Measurements from ENCODE around the gene AK5. TPM values are rescaled to one million over a fixed set of nuclear protein-coding genes. Genes with fewer than 3 reads are reported as not detected.

The AK5 gene
- total and polyA plus RNA-seq, 2 donors, result 0.71 to 2.0 TPM

- Histone ChIP-seq H3K4me3 (ENCODE audit: low read length in 2 of 2) (no peak overlapping the region), H3K27me3 (ENCODE audit: control insufficient read depth in 2 of 2, insufficient read depth in 1 of 2, low read length in 1 of 2) (no peaks in the 10 kb centered on the region), H3K4me1 (ENCODE audit: control insufficient read depth in 2 of 2, insufficient read depth in 2 of 2, low read length in 2 of 2) (no peaks in the 10 kb centered on the region), H3K9me3 (ENCODE audit: control insufficient read depth in 2 of 2, insufficient read depth in 1 of 2, low read length in 1 of 2) (no peaks in the 10 kb centered on the region), H3K27ac (ENCODE audit: low read depth in 1 of 2, low read length in 1 of 2) (no peak overlapping the region), H3K36me3 (ENCODE audit: control insufficient read depth in 2 of 2, insufficient read depth in 2 of 2, low read length in 1 of 2) (no peaks in the 10 kb centered on the region)
- WGBS, result 89% methylated on average over 3 of the region's 3 CpGs
- DNase-seq (ENCODE audit: low read depth in 6 of 9, low spot score in 9 of 9), result no peak
These were observed 73.2 kb downstream of the AK5 start for GRCh38 chr1:77355010-77355409.

GRCh38 chr1:77356136-77356535, 74.3 kb downstream of the AK5 start:
- 95% methylated on average over 3 of the region's 3 CpGs for WGBS

GRCh38 chr1:77360256-77360655, 78.4 kb downstream of the AK5 start:
- no peaks in the 10 kb centered on the region for H3K4me1 ChIP-seq (ENCODE audit: control insufficient read depth in 2 of 2, insufficient read depth in 2 of 2, low read length in 2 of 2)
- H3K4me3 ChIP-seq (ENCODE audit: low read length in 2 of 2), result no peak overlapping the region
- no peaks in the 10 kb centered on the region for H3K36me3 ChIP-seq (ENCODE audit: control insufficient read depth in 2 of 2, insufficient read depth in 2 of 2, low read length in 1 of 2)
- no peaks in the 10 kb centered on the region for H3K9me3 ChIP-seq (ENCODE audit: control insufficient read depth in 2 of 2, insufficient read depth in 1 of 2, low read length in 1 of 2)
- no peak overlapping the region for H3K27ac ChIP-seq (ENCODE audit: low read depth in 1 of 2, low read length in 1 of 2)
- no peak for DNase-seq (ENCODE audit: low read depth in 6 of 9, low spot score in 9 of 9)
- no peaks in the 10 kb centered on the region for H3K27me3 ChIP-seq (ENCODE audit: control insufficient read depth in 2 of 2, insufficient read depth in 1 of 2, low read length in 1 of 2)

More at GRCh38 chr1:77356136-77356535, 74.3 kb downstream of the AK5 start:
- H3K36me3 ChIP-seq (ENCODE audit: control insufficient read depth in 2 of 2, insufficient read depth in 2 of 2, low read length in 1 of 2), result no peaks in the 10 kb centered on the region
- no peaks in the 10 kb centered on the region for H3K27me3 ChIP-seq (ENCODE audit: control insufficient read depth in 2 of 2, insufficient read depth in 1 of 2, low read length in 1 of 2)
- no peak for DNase-seq (ENCODE audit: low read depth in 6 of 9, low spot score in 9 of 9)
- H3K9me3 ChIP-seq (ENCODE audit: control insufficient read depth in 2 of 2, insufficient read depth in 1 of 2, low read length in 1 of 2), result no peaks in the 10 kb centered on the region
- no peak overlapping the region for H3K4me3 ChIP-seq (ENCODE audit: low read length in 2 of 2)
- H3K27ac ChIP-seq (ENCODE audit: low read depth in 1 of 2, low read length in 1 of 2), result no peak overlapping the region
- H3K4me1 ChIP-seq (ENCODE audit: control insufficient read depth in 2 of 2, insufficient read depth in 2 of 2, low read length in 2 of 2), result no peaks in the 10 kb centered on the region

GRCh38 chr1:77361621-77362020, 79.8 kb downstream of the AK5 start:
- no peak overlapping the region for H3K4me3 ChIP-seq (ENCODE audit: low read length in 2 of 2)
- no peaks in the 10 kb centered on the region for H3K36me3 ChIP-seq (ENCODE audit: control insufficient read depth in 2 of 2, insufficient read depth in 2 of 2, low read length in 1 of 2)
- no peaks in the 10 kb centered on the region for H3K27me3 ChIP-seq (ENCODE audit: control insufficient read depth in 2 of 2, insufficient read depth in 1 of 2, low read length in 1 of 2)
- H3K27ac ChIP-seq (ENCODE audit: low read depth in 1 of 2, low read length in 1 of 2), result no peak overlapping the region
- 97% methylated on average over 7 of the region's 7 CpGs for WGBS
- no peak for DNase-seq (ENCODE audit: low read depth in 6 of 9, low spot score in 9 of 9)
- no peaks in the 10 kb centered on the region for H3K4me1 ChIP-seq (ENCODE audit: control insufficient read depth in 2 of 2, insufficient read depth in 2 of 2, low read length in 2 of 2)
- H3K9me3 ChIP-seq (ENCODE audit: control insufficient read depth in 2 of 2, insufficient read depth in 1 of 2, low read length in 1 of 2), result no peaks in the 10 kb centered on the region

GRCh38 chr1:77370161-77370560, 88.3 kb downstream of the AK5 start:
- no peaks in the 10 kb centered on the region for H3K27me3 ChIP-seq (ENCODE audit: control insufficient read depth in 2 of 2, insufficient read depth in 1 of 2, low read length in 1 of 2)
- no peak for DNase-seq (ENCODE audit: low read depth in 6 of 9, low spot score in 9 of 9)
- 90% methylated on average over 4 of the region's 4 CpGs for WGBS
- no peaks in the 10 kb centered on the region for H3K9me3 ChIP-seq (ENCODE audit: control insufficient read depth in 2 of 2, insufficient read depth in 1 of 2, low read length in 1 of 2)
- H3K36me3 ChIP-seq (ENCODE audit: control insufficient read depth in 2 of 2, insufficient read depth in 2 of 2, low read length in 1 of 2), result no peaks in the 10 kb centered on the region
- no peak overlapping the region for H3K27ac ChIP-seq (ENCODE audit: low read depth in 1 of 2, low read length in 1 of 2)
- H3K4me3 ChIP-seq (ENCODE audit: low read length in 2 of 2), result no peak overlapping the region
- no peaks in the 10 kb centered on the region for H3K4me1 ChIP-seq (ENCODE audit: control insufficient read depth in 2 of 2, insufficient read depth in 2 of 2, low read length in 2 of 2)

- no peaks in the 10 kb centered on the region for H3K9me3 ChIP-seq (ENCODE audit: control insufficient read depth in 2 of 2, insufficient read depth in 1 of 2, low read length in 1 of 2)
- no peaks in the 10 kb centered on the region for H3K36me3 ChIP-seq (ENCODE audit: control insufficient read depth in 2 of 2, insufficient read depth in 2 of 2, low read length in 1 of 2)
These were observed 88.9 kb downstream of the AK5 start for GRCh38 chr1:77370583-77371306.

GRCh38 chr1:77371396-77371795, 89.6 kb downstream of the AK5 start:
- no peaks in the 10 kb centered on the region for H3K9me3 ChIP-seq (ENCODE audit: control insufficient read depth in 2 of 2, insufficient read depth in 1 of 2, low read length in 1 of 2)
- H3K4me1 ChIP-seq (ENCODE audit: control insufficient read depth in 2 of 2, insufficient read depth in 2 of 2, low read length in 2 of 2), result no peaks in the 10 kb centered on the region
- DNase-seq (ENCODE audit: low read depth in 6 of 9, low spot score in 9 of 9), result no peak
- H3K27ac ChIP-seq (ENCODE audit: low read depth in 1 of 2, low read length in 1 of 2), result no peak overlapping the region
- WGBS, result 91% methylated on average over 1 of the region's 1 CpG
- H3K27me3 ChIP-seq (ENCODE audit: control insufficient read depth in 2 of 2, insufficient read depth in 1 of 2, low read length in 1 of 2), result no peaks in the 10 kb centered on the region
- no peak overlapping the region for H3K4me3 ChIP-seq (ENCODE audit: low read length in 2 of 2)
- H3K36me3 ChIP-seq (ENCODE audit: control insufficient read depth in 2 of 2, insufficient read depth in 2 of 2, low read length in 1 of 2), result no peaks in the 10 kb centered on the region

More at GRCh38 chr1:77370583-77371306, 88.9 kb downstream of the AK5 start:
- Histone ChIP-seq H3K4me3 (ENCODE audit: low read length in 2 of 2) (no peak overlapping the region), H3K27ac (ENCODE audit: low read depth in 1 of 2, low read length in 1 of 2) (no peak overlapping the region), H3K27me3 (ENCODE audit: control insufficient read depth in 2 of 2, insufficient read depth in 1 of 2, low read length in 1 of 2) (no peaks in the 10 kb centered on the region), H3K4me1 (ENCODE audit: control insufficient read depth in 2 of 2, insufficient read depth in 2 of 2, low read length in 2 of 2) (no peaks in the 10 kb centered on the region)
- WGBS, result 97% methylated on average over 2 of the region's 2 CpGs
- no peak for DNase-seq (ENCODE audit: low read depth in 6 of 9, low spot score in 9 of 9)

- 97% methylated on average over 3 of the region's 3 CpGs for WGBS
- Histone ChIP-seq H3K27me3 (ENCODE audit: control insufficient read depth in 2 of 2, insufficient read depth in 1 of 2, low read length in 1 of 2) (no peaks in the 10 kb centered on the region), H3K9me3 (ENCODE audit: control insufficient read depth in 2 of 2, insufficient read depth in 1 of 2, low read length in 1 of 2) (no peaks in the 10 kb centered on the region), H3K4me1 (ENCODE audit: control insufficient read depth in 2 of 2, insufficient read depth in 2 of 2, low read length in 2 of 2) (no peaks in the 10 kb centered on the region), H3K36me3 (ENCODE audit: control insufficient read depth in 2 of 2, insufficient read depth in 2 of 2, low read length in 1 of 2) (no peaks in the 10 kb centered on the region), H3K27ac (ENCODE audit: low read depth in 1 of 2, low read length in 1 of 2) (no peak overlapping the region), H3K4me3 (ENCODE audit: low read length in 2 of 2) (no peak overlapping the region)
- DNase-seq (ENCODE audit: low read depth in 6 of 9, low spot score in 9 of 9), result no peak
These were observed 91.9 kb downstream of the AK5 start for GRCh38 chr1:77373702-77374101.

GRCh38 chr1:77375541-77375940, 93.7 kb downstream of the AK5 start:
- DNase-seq (ENCODE audit: low read depth in 6 of 9, low spot score in 9 of 9), result no peak
- Histone ChIP-seq H3K9me3 (ENCODE audit: control insufficient read depth in 2 of 2, insufficient read depth in 1 of 2, low read length in 1 of 2) (no peaks in the 10 kb centered on the region), H3K27me3 (ENCODE audit: control insufficient read depth in 2 of 2, insufficient read depth in 1 of 2, low read length in 1 of 2) (no peaks in the 10 kb centered on the region), H3K36me3 (ENCODE audit: control insufficient read depth in 2 of 2, insufficient read depth in 2 of 2, low read length in 1 of 2) (no peaks in the 10 kb centered on the region), H3K27ac (ENCODE audit: low read depth in 1 of 2, low read length in 1 of 2) (no peak overlapping the region), H3K4me3 (ENCODE audit: low read length in 2 of 2) (no peak overlapping the region), H3K4me1 (ENCODE audit: control insufficient read depth in 2 of 2, insufficient read depth in 2 of 2, low read length in 2 of 2) (no peaks in the 10 kb centered on the region)
- 96% methylated on average over 2 of the region's 2 CpGs for WGBS
